Natural killer cell (primary cell): ENCODE results near the gene TEAD1. TPM values are rescaled to one million over a fixed set of nuclear protein-coding genes. Genes with fewer than 3 reads are reported as not detected.

Experiments used
- ATAC-seq, 3 donors: fragments of 150-1000 bp in 2 of 3; fragments of 200-7000 bp in 1 of 3; cut with Tn5 transposase; 1 replicate in 1 of 3; 2 replicates in 2 of 3; pipeline ENCODE4 v1.10.0; 2021; ENCODE audit warnings: mild to moderate bottlenecking in 2 of 3, moderate library complexity in 2 of 3
- DNase-seq, 2 donors: peaks; one replicate each; pipeline versions ENCODE4 v3.0.0 to v3.0.0-alpha.2; 2013 to 2021; ENCODE audit warnings: mixed read lengths in 1 of 2
- H3K27ac ChIP-seq: one replicate; pipeline ENCODE4 v1.5.1; 2013; ENCODE audit warnings: mild to moderate bottlenecking, low read length
- H3K27me3 ChIP-seq: one replicate; pipeline ENCODE4 v1.6.1; 2013; ENCODE audit warnings: low read length; ENCODE audit not compliant: control insufficient read depth, insufficient read depth
- H3K36me3 ChIP-seq: one replicate; pipeline ENCODE4 v1.6.1; 2013; ENCODE audit warnings: low read length; ENCODE audit not compliant: control insufficient read depth, insufficient read depth
- H3K4me1 ChIP-seq: one replicate; pipeline ENCODE4 v1.6.1; 2013; ENCODE audit warnings: low read length; ENCODE audit not compliant: control insufficient read depth, insufficient read depth
- H3K4me3 ChIP-seq: one replicate; pipeline ENCODE4 v1.5.1; 2013; ENCODE audit warnings: low read length
- H3K9me3 ChIP-seq: one replicate; pipeline ENCODE4 v1.6.1; 2013; ENCODE audit warnings: low read length; ENCODE audit not compliant: control insufficient read depth, insufficient read depth
- H3K27ac Mint-ChIP-seq, 2 donors: one replicate each; pipeline ENCODE4 v1.8.0; 2022; ENCODE audit warnings: mild to moderate bottlenecking in 2 of 2, mixed read lengths in 2 of 2, moderate library complexity in 1 of 2
- H3K27me3 Mint-ChIP-seq, 2 donors: one replicate each; pipeline ENCODE4 v1.8.0; 2022; ENCODE audit warnings: low read depth in 2 of 2, mixed read lengths in 2 of 2
- H3K36me3 Mint-ChIP-seq: one replicate; pipeline ENCODE4 v1.8.0; 2022; ENCODE audit warnings: mixed read lengths
- H3K4me1 Mint-ChIP-seq, 2 donors: one replicate each; pipeline ENCODE4 v1.8.0; 2022; ENCODE audit warnings: mixed read lengths in 2 of 2
- H3K4me3 Mint-ChIP-seq: one replicate; pipeline ENCODE4 v1.8.0; 2022; ENCODE audit warnings: mild to moderate bottlenecking, moderate library complexity, mixed read lengths
- H3K9me3 Mint-ChIP-seq, 2 donors: one replicate each; pipeline ENCODE4 v1.8.0; 2022; ENCODE audit warnings: mixed read lengths in 2 of 2
- CTCF ChIP-seq: fragments of 200-600 bp; IDR thresholded peaks from one replicate; pipeline ENCODE4 v1.8.0; 2022; ENCODE audit warnings: antibody characterized with exemption
- WGBS: methylation state at CpG from one replicate; pipeline ENCODE4 v1.1.7; 2013; ENCODE audit warnings: missing lambda C conversion rate; ENCODE audit not compliant: insufficient coverage; 5-methylcytosine and 5-hydroxymethylcytosine counted together
- intact Hi-C: fragments of 100-400 bp; cut with micrococcal nuclease; formaldehyde crosslinking; loops from one replicate; pipeline ENCODE4 v1.14.2; 2022
- total RNA-seq, 4 donors: library from RNA; stranded (reverse); fragments of 120-200 nt in 1 of 4; gene quantifications; one replicate each; pipeline versions ENCODE4 v1.2.3 to v1.2.4, GENCODE V29; 2013 to 2022

TEAD1 gene
- total RNA-seq, 3 donors from 2014 or later (not counting 1 experiment from before 2014, with no cell fraction given): not detected

GRCh38 chr11:12842933-12843636 is 168.9 kb downstream of the TEAD1 start:
- DNase-seq (no peak), ATAC-seq (no peak)
- no peaks in the 10 kb centered on the region for H3K9me3 Mint-ChIP-seq
- H3K27ac Mint-ChIP-seq: no peak overlapping the region
- Histone ChIP-seq H3K9me3 (no peaks in the 10 kb centered on the region), H3K27me3 (peaks cover 4% of the 10 kb centered on the region), H3K4me3 (no peak overlapping the region), H3K36me3 (no peaks in the 10 kb centered on the region), H3K4me1 (no peaks in the 10 kb centered on the region), H3K27ac (no peak overlapping the region)
- no peaks in the 10 kb centered on the region for H3K4me1 Mint-ChIP-seq
- TF ChIP-seq CTCF: no peak
- intact Hi-C loops: no loop called here
- H3K27me3 Mint-ChIP-seq: no peaks in the 10 kb centered on the region
- H3K4me3 Mint-ChIP-seq: no peak overlapping the region
- 66% methylated on average over 5 of the region's 6 CpGs for WGBS
- no peaks in the 10 kb centered on the region for H3K36me3 Mint-ChIP-seq

- Histone ChIP-seq H3K27ac (no peak overlapping the region), H3K9me3 (no peaks in the 10 kb centered on the region), H3K4me1 (no peaks in the 10 kb centered on the region), H3K4me3 (no peak overlapping the region), H3K36me3 (no peaks in the 10 kb centered on the region), H3K27me3 (peaks cover 4% of the 10 kb centered on the region)
- DNase-seq (no peak), ATAC-seq (peak in 1 of 3 donors; percentile 28)
- WGBS: 97% methylated on average over 5 of the region's 6 CpGs
- Mint-ChIP-seq H3K36me3 (no peaks in the 10 kb centered on the region), H3K27ac (no peak overlapping the region), H3K9me3 (no peaks in the 10 kb centered on the region), H3K4me1 (no peaks in the 10 kb centered on the region), H3K4me3 (no peak overlapping the region), H3K27me3 (peaks cover 3 to 8% of the 10 kb centered on the region in 2 donors)
- intact Hi-C loops: no loop called here
- no peak for TF ChIP-seq CTCF
Observed at GRCh38 chr11:12845163-12845562, 170.9 kb downstream of the TEAD1 start.

- Histone ChIP-seq H3K4me3 (no peak overlapping the region), H3K9me3 (no peaks in the 10 kb centered on the region), H3K4me1 (no peaks in the 10 kb centered on the region), H3K27ac (no peak overlapping the region), H3K27me3 (peaks cover 6% of the 10 kb centered on the region), H3K36me3 (no peaks in the 10 kb centered on the region)
- TF ChIP-seq CTCF: no peak
- DNase-seq: no peak
- no peak for ATAC-seq
- no peaks in the 10 kb centered on the region for H3K4me1 Mint-ChIP-seq
- H3K27ac Mint-ChIP-seq: no peak overlapping the region
- WGBS: 79% methylated on average over 9 of the region's 10 CpGs
- H3K36me3 Mint-ChIP-seq: no peaks in the 10 kb centered on the region
- intact Hi-C loops: no loop called here
- peaks cover 3 to 14% of the 10 kb centered on the region in 2 donors for H3K27me3 Mint-ChIP-seq
- H3K4me3 Mint-ChIP-seq: no peak overlapping the region
- no peaks in the 10 kb centered on the region for H3K9me3 Mint-ChIP-seq
Observed at GRCh38 chr11:12845739-12846358, 171.6 kb downstream of the TEAD1 start.
